ENCODE measurements around the gene UNC13B.
"Not testable (repeated sequence)": the region's sequence is repeated elsewhere in the genome, so short reads cannot be mapped to it uniquely, and the experiment has no call there.

DNA sequence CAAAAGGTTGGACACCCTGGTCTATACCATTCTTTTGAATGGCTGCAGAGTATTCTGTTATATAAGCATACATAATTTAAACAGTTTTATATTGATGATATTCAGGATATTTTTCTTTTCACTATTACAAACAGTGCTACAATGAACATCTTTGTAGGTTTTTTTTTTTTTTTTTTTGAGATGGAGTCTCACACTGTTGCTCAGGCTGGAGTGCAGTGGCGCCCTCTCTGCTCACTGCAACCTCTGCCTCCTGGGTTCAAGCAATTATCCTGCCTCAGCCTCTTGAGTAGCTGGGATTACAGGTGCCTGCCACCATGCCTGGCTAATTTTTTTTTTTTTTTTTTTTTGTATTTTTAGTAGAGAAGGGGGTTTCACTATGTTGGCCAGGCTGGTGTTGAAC is 5.6 kb downstream of the UNC13B start:
- TF ChIP-seq, protein P1, sequence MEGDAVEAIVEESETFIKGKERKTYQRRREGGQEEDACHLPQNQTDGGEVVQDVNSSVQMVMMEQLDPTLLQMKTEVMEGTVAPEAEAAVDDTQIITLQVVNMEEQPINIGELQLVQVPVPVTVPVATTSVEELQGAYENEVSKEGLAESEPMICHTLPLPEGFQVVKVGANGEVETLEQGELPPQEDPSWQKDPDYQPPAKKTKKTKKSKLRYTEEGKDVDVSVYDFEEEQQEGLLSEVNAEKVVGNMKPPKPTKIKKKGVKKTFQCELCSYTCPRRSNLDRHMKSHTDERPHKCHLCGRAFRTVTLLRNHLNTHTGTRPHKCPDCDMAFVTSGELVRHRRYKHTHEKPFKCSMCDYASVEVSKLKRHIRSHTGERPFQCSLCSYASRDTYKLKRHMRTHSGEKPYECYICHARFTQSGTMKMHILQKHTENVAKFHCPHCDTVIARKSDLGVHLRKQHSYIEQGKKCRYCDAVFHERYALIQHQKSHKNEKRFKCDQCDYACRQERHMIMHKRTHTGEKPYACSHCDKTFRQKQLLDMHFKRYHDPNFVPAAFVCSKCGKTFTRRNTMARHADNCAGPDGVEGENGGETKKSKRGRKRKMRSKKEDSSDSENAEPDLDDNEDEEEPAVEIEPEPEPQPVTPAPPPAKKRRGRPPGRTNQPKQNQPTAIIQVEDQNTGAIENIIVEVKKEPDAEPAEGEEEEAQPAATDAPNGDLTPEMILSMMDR (IDR thresholded peaks at IDR 0.05), result not testable (repeated sequence)
- not testable (repeated sequence) for TF ChIP-seq POLR2A (IDR thresholded peaks at IDR 0.05)
